PFSK-1 (cell line): ENCODE results near the gene KRTAP5-10.
"Not testable (repeated sequence)": the region's sequence is repeated elsewhere in the genome, so short reads cannot be mapped to it uniquely, and the experiment has no call there.

ENCODE experiments used
- FOXP2 ChIP-seq: optimal IDR thresholded peaks from 2 replicates; pipeline ENCODE3; 2011; ENCODE audit warnings: borderline replicate concordance, control low read depth, inconsistent platforms; ENCODE audit not compliant: insufficient read depth; ENCODE audit errors: extremely low read length, extremely low read depth
- POLR2AphosphoS5 ChIP-seq: IDR thresholded peaks from 2 replicates; pipeline ENCODE4 v1.6.1; 2012; ENCODE audit warnings: low read depth, mild to moderate bottlenecking, control low read depth, low read length, moderate library complexity
- REST ChIP-seq, 2 experiments: IDR thresholded peaks; 2 replicates each; pipeline versions ENCODE4 v1.6.1 to v1.8.0; 2011 to 2012; ENCODE audit warnings: low read depth in 2 of 2, low read length in 2 of 2, control low read depth in 1 of 2, inconsistent platforms in 1 of 2, mild to moderate bottlenecking in 1 of 2, moderate library complexity in 1 of 2; ENCODE audit not compliant: insufficient read depth in 1 of 2
- SIN3A ChIP-seq: IDR thresholded peaks from 2 replicates; pipeline ENCODE4 v1.6.1; 2012; ENCODE audit warnings: mild to moderate bottlenecking, low read length, moderate library complexity, borderline replicate concordance; ENCODE audit not compliant: insufficient read depth
- TAF1 ChIP-seq: IDR thresholded peaks from 2 replicates; pipeline ENCODE4 v1.6.1; 2012; ENCODE audit warnings: low read length, control low read depth, borderline replicate concordance; ENCODE audit not compliant: insufficient read depth

The KRTAP5-10 gene

GRCh38 chr11:71537977-71538665, 27.2 kb upstream of the KRTAP5-10 start, which contains the start of gene KRTAP5-8:
Gene KRTAP5-8, plus strand, starts transcription at chr11:71538025. Its CDS starts 31 bp downstream, at chr11:71538056.
- TF ChIP-seq POLR2AphosphoS5; FOXP2; REST (IDR thresholded peaks at IDR 0.05; ENCODE audit: insufficient read depth in 1 of 2, low read depth in 2 of 2, low read length in 2 of 2): not testable (repeated sequence)

- TF ChIP-seq SIN3A (no peak), REST (IDR thresholded peaks at IDR 0.05; ENCODE audit: insufficient read depth in 1 of 2, low read depth in 2 of 2, low read length in 2 of 2) (no peak), FOXP2 (no peak), TAF1 (no peak), POLR2AphosphoS5 (no peak)
These were observed 26.7 kb upstream of the KRTAP5-10 start for GRCh38 chr11:71538666-71538990.

- TF ChIP-seq POLR2AphosphoS5: no peak
- no peak for TF ChIP-seq FOXP2
- no peak for TF ChIP-seq REST (IDR thresholded peaks at IDR 0.05; ENCODE audit: insufficient read depth in 1 of 2, low read depth in 2 of 2, low read length in 2 of 2)
- TF ChIP-seq SIN3A: no peak
- no peak for TF ChIP-seq TAF1
These were observed 26.3 kb upstream of the KRTAP5-10 start for GRCh38 chr11:71539017-71539416.

- TF ChIP-seq REST (IDR thresholded peaks at IDR 0.05; ENCODE audit: insufficient read depth in 1 of 2, low read depth in 2 of 2, low read length in 2 of 2): no peak
- no peak for TF ChIP-seq FOXP2
- TF ChIP-seq SIN3A: no peak
- TF ChIP-seq TAF1: no peak
- TF ChIP-seq POLR2AphosphoS5: no peak
These were observed 23.0 kb upstream of the KRTAP5-10 start for GRCh38 chr11:71542382-71542781.
